Colonic mucosa (tissue), 4 donors: ENCODE results near the gene CLNS1A. TPM values are rescaled to one million over a fixed set of nuclear protein-coding genes. Genes with fewer than 3 reads are reported as not detected.
A peak's percentile ranks its signal among the peaks of the same experiment; 100 is the strongest.

Experiments used
- DNase-seq: peaks from one replicate; pipeline ENCODE4 v3.0.0-alpha.2; 2020
- H3K27ac ChIP-seq: fragments of 200-600 bp; one replicate; pipeline ENCODE4 v1.8.0; 2021
- H3K27me3 ChIP-seq: fragments of 200-600 bp; one replicate; pipeline ENCODE4 v1.8.0; 2021
- H3K36me3 ChIP-seq: fragments of 200-600 bp; one replicate; pipeline ENCODE4 v1.8.0; 2021
- H3K4me1 ChIP-seq: fragments of 200-600 bp; one replicate; pipeline ENCODE4 v1.8.0; 2021; ENCODE audit warnings: mild to moderate bottlenecking
- H3K4me3 ChIP-seq: fragments of 200-600 bp; one replicate; pipeline ENCODE4 v1.8.0; 2021
- H3K9ac ChIP-seq, 2 donors: one replicate each; pipeline ENCODE4 v1.7.0; 2013; ENCODE audit warnings: control low read depth in 2 of 2, low read depth in 2 of 2, low read length in 2 of 2
- H3K9me3 ChIP-seq: fragments of 200-600 bp; one replicate; pipeline ENCODE4 v1.8.0; 2021
- CTCF ChIP-seq: fragments of 200-600 bp; IDR thresholded peaks from one replicate; pipeline ENCODE4 v1.8.0; 2022; ENCODE audit warnings: antibody characterized with exemption, mild to moderate bottlenecking
- intact Hi-C: fragments of 100-400 bp; cut with DNase I; formaldehyde crosslinking; loops from one replicate; pipeline ENCODE4 v1.14.1; 2022
- total RNA-seq, 2 donors: library from RNA; stranded (reverse); fragmentation: NEBNext Ultra II Directional in 1 of 2; extraction: Animal tissue kit (Norgen Biotek cat#: 25700) in 1 of 2; gene quantifications; one replicate each; pipeline ENCODE4 v1.2.1, GENCODE V29; 2021
- donor health status: healthy.
- donor health status: DM: no; HTN: no; CAD: no.
- donor health status: DM: no; HTN: no; CAD: no.

Gene CLNS1A, protein sequence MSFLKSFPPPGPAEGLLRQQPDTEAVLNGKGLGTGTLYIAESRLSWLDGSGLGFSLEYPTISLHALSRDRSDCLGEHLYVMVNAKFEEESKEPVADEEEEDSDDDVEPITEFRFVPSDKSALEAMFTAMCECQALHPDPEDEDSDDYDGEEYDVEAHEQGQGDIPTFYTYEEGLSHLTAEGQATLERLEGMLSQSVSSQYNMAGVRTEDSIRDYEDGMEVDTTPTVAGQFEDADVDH
- 10 to 100 TPM; 81.0 to 81.6 TPM for total RNA-seq

DNA sequence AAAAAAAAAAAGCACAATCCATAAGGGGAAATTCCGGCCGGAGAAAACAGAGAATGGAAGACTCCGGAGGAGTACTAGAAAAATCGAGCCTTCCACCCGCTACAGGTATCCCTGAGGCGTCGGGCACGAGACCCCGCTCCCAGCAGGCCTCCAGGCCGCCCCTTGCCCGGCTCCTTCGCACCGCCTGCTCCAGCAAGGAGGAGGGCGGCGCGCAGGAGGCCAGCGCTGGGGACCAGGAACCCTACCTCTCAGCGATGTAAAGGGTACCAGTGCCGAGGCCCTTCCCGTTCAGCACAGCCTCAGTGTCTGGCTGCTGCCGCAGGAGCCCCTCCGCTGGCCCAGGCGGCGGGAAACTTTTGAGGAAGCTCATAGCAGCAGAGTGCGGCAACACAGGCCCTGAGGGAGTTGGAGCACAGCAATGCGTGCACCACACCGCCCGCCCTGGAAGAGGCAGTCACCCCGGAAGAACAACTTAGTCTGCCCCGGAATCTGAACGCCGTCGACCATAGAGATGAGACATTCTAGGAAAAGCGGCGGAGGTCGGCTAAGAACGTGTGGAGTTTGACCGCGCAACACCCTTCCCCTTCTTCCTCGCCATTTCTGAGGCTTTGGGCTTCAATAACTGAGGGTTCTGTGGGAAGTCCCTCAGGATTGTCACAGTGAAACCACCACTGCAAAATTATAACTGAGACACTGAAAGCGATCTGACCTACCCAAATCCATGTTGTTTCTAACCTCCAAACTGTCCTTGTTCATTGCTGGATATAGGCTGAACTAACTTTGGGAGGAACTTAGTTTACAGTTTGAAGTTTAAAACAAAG is at the start of gene CLNS1A:
CLNS1A (minus strand) TSS at position 450 of the 821 bp plus-strand sequence; CDS start at position 370, 80 bp downstream.
- peak; percentile 93 for DNase-seq
- Histone ChIP-seq H3K27ac (peak within 1 kb of the TSS; percentile 26), H3K27me3 (no peaks in the 10 kb centered on the region), H3K36me3 (no peaks in the 10 kb centered on the region), H3K4me3 (peak within 1 kb of the TSS; percentile 59), H3K9ac (peak within 1 kb of the TSS; percentile 65 to 86), H3K4me1 (peaks cover 7% of the 10 kb centered on the region), H3K9me3 (no peaks in the 10 kb centered on the region)
- intact Hi-C loops, result no loop called here
- no peak for TF ChIP-seq CTCF

DNA sequence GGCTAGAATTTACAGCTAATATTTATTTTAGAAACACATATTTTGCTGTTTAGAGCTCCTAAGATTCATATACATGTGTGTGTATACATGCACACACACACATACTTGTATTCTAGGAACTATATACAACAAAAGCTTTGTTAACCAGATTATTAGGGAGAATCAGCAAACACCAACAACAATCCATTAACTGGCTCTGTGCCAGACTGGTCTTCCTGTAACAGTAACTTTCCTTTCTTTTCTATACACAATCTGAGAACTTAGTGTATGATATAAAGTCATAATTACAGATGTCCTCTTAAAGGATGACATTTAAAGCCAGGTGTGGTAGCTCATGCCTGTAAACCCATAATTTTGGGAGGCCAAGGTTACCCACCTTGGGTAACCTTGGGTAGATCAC is 49.5 kb upstream of the CLNS1A start:
- Histone ChIP-seq H3K9me3 (no peaks in the 10 kb centered on the region), H3K27me3 (no peaks in the 10 kb centered on the region), H3K4me1 (no peaks in the 10 kb centered on the region), H3K9ac (no peak overlapping the region), H3K27ac (no peak overlapping the region), H3K36me3 (peaks cover 3% of the 10 kb centered on the region), H3K4me3 (no peak overlapping the region)
- intact Hi-C loops, result no loop called here
- no peak for DNase-seq
- no peak for TF ChIP-seq CTCF

DNA sequence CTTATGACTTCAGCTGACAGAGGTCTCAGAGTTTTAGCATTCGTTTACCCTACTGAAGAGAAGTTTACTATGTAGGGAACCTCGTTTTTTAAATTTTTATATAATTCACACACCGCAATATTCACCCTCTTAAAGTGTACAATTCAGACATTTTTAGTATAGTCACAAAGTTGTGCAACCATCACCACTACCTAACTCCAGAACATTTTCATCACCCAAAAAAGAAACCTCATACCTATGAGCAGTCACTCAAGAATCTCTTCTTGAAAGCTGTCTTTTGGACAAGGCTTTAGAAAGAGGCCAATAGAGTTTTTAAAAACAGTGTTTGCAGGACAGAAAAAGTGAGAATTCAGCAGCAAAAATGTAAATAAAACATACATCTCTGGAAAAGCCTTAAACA is 39.5 kb upstream of the CLNS1A start:
- H3K4me3 ChIP-seq, result no peak overlapping the region
- DNase-seq, result no peak
- no peak for TF ChIP-seq CTCF
- no peaks in the 10 kb centered on the region for H3K27me3 ChIP-seq
- H3K9ac ChIP-seq, result no peak overlapping the region
- H3K9me3 ChIP-seq, result no peaks in the 10 kb centered on the region
- no peaks in the 10 kb centered on the region for H3K4me1 ChIP-seq
- no peak overlapping the region for H3K27ac ChIP-seq
- H3K36me3 ChIP-seq, result peaks cover 9% of the 10 kb centered on the region
- intact Hi-C loops, result no loop called here

- H3K4me3 ChIP-seq, result no peak overlapping the region
- H3K27me3 ChIP-seq, result no peaks in the 10 kb centered on the region
- peak; percentile 53 for DNase-seq
- no peak for TF ChIP-seq CTCF
- no peak overlapping the region for H3K27ac ChIP-seq
- peaks cover 5% of the 10 kb centered on the region for H3K36me3 ChIP-seq
- no peak overlapping the region for H3K9ac ChIP-seq
- H3K9me3 ChIP-seq, result no peaks in the 10 kb centered on the region
- intact Hi-C loops, result no loop called here
- no peaks in the 10 kb centered on the region for H3K4me1 ChIP-seq
These were observed 34.7 kb upstream of the CLNS1A start for GRCh38 chr11:77672264-77672663.

- DNase-seq, result no peak
- intact Hi-C loops, result no loop called here
- Histone ChIP-seq H3K36me3 (no peaks in the 10 kb centered on the region), H3K4me1 (no peaks in the 10 kb centered on the region), H3K27me3 (no peaks in the 10 kb centered on the region), H3K4me3 (no peak overlapping the region), H3K9me3 (no peaks in the 10 kb centered on the region), H3K9ac (no peak overlapping the region), H3K27ac (no peak overlapping the region)
- no peak for TF ChIP-seq CTCF
These were observed 32.4 kb upstream of the CLNS1A start for GRCh38 chr11:77669848-77670511.
